ENCODE data around the gene NCKIPSD. TPM values are rescaled to one million over a fixed set of nuclear protein-coding genes. Genes with fewer than 3 reads are reported as not detected.

NCKIPSD gene
- total RNA-seq, 4 donors from 2014 or later = 11.0 to 48.9 (median 25.6) TPM

GRCh38 chr3:48647714-48648113 lies 38.0 kb downstream of the NCKIPSD start:
- Histone ChIP-seq H3K27me3 (no peaks in the 10 kb centered on the region), H3K4me3 (no peak overlapping the region), H3K9me3 (no peaks in the 10 kb centered on the region), H3K27ac (no peak overlapping the region), H3K4me1 (no peaks in the 10 kb centered on the region), H3K36me3 (no peaks in the 10 kb centered on the region)
- intact Hi-C loops (cut with DNase I; ENCODE audit: low total_unique reads) = no loop called here
- no peak for DNase-seq
- no peak for TF ChIP-seq POLR2A (IDR thresholded peaks at IDR 0.05)
- TF ChIP-seq CTCF (IDR thresholded peaks at IDR 0.05) = no peak

GRCh38 chr3:48644898-48645760 lies 40.6 kb downstream of the NCKIPSD start:
- intact Hi-C loops (cut with DNase I; ENCODE audit: low total_unique reads) = no loop called here
- Histone ChIP-seq H3K4me3 (no peak overlapping the region), H3K36me3 (no peaks in the 10 kb centered on the region), H3K27ac (no peak overlapping the region), H3K4me1 (no peaks in the 10 kb centered on the region), H3K27me3 (no peaks in the 10 kb centered on the region), H3K9me3 (no peaks in the 10 kb centered on the region)
- DNase-seq = no peak
- TF ChIP-seq POLR2A (IDR thresholded peaks at IDR 0.05) = no peak
- TF ChIP-seq CTCF (IDR thresholded peaks at IDR 0.05) = no peak

- no peaks in the 10 kb centered on the region for H3K9me3 ChIP-seq
- H3K4me1 ChIP-seq = no peaks in the 10 kb centered on the region
- H3K27ac ChIP-seq = no peak overlapping the region
- DNase-seq = no peak
- no peaks in the 10 kb centered on the region for H3K27me3 ChIP-seq
- TF ChIP-seq CTCF (IDR thresholded peaks at IDR 0.05) (no peak), POLR2A (IDR thresholded peaks at IDR 0.05) (no peak)
- no peak overlapping the region for H3K4me3 ChIP-seq
- no peaks in the 10 kb centered on the region for H3K36me3 ChIP-seq
- intact Hi-C loops (cut with DNase I; ENCODE audit: low total_unique reads) = no loop called here
Measured at GRCh38 chr3:48642605-48643004, 43.1 kb downstream of the NCKIPSD start.

DNA sequence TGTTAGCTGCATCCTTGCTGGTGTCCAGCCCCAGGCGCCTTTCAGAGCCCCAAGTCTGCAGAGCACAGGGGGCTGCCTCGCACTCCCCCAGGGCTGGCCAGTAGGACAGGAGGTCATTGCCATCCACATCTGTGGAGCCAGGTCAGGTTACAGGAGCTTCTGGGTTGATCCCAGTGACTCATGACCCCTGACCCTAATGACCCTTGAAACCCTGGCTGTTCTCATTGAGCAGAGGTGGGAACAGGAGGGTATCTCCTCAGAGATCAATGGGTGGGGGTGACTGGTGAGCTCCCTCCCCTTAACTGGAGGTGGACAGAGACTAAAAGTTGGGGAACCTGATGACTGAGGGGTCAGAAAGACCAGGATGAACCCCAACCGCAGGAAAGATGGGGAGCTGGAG lies 44.3 kb downstream of the NCKIPSD start:
- Histone ChIP-seq H3K36me3 (no peaks in the 10 kb centered on the region), H3K4me1 (peaks cover 0 to under 1% of the 10 kb centered on the region in 2 donors), H3K9me3 (no peaks in the 10 kb centered on the region), H3K27ac (no peak overlapping the region), H3K4me3 (no peak overlapping the region), H3K27me3 (no peaks in the 10 kb centered on the region)
- intact Hi-C loops (cut with DNase I; ENCODE audit: low total_unique reads) = no loop called here
- no peak for TF ChIP-seq POLR2A (IDR thresholded peaks at IDR 0.05)
- no peak for TF ChIP-seq CTCF (IDR thresholded peaks at IDR 0.05)
- no peak for DNase-seq

- Histone ChIP-seq H3K36me3 (no peaks in the 10 kb centered on the region), H3K27ac (no peak overlapping the region), H3K27me3 (no peaks in the 10 kb centered on the region), H3K4me1 (peaks cover 0 to 5% of the 10 kb centered on the region in 2 donors), H3K9me3 (no peaks in the 10 kb centered on the region), H3K4me3 (no peak overlapping the region)
- intact Hi-C loops (cut with DNase I; ENCODE audit: low total_unique reads) = no loop called here
- no peak for DNase-seq
- TF ChIP-seq CTCF (IDR thresholded peaks at IDR 0.05) = no peak
Measured at GRCh38 chr3:48639944-48640606, 45.6 kb downstream of the NCKIPSD start.

All from uterus (tissue), 4 donors.